ENCODE measurements around the gene ANAPC13.

The ANAPC13 gene

GRCh38 chr3:134447351-134447750 lies 38.4 kb downstream of the ANAPC13 start:
- no peak for DNase-seq

- no peak for DNase-seq
Measured at GRCh38 chr3:134446800-134447199, 39.0 kb downstream of the ANAPC13 start.

GRCh38 chr3:134445636-134446035 lies 40.1 kb downstream of the ANAPC13 start:
- DNase-seq, result no peak

- no peak for DNase-seq
Measured at GRCh38 chr3:134445095-134445494, 40.7 kb downstream of the ANAPC13 start.

GRCh38 chr3:134441821-134442220 lies 44.0 kb downstream of the ANAPC13 start:
- DNase-seq, result no peak

- DNase-seq, result no peak
Measured at GRCh38 chr3:134441321-134441720, 44.5 kb downstream of the ANAPC13 start.

GRCh38 chr3:134437211-134437752 lies 48.5 kb downstream of the ANAPC13 start:
- DNase-seq, result no peak

- no peak for DNase-seq
Measured at GRCh38 chr3:134432236-134432635, 53.5 kb downstream of the ANAPC13 start.

- DNase-seq, result no peak
Measured at GRCh38 chr3:134430950-134431445, 54.8 kb downstream of the ANAPC13 start.

GRCh38 chr3:134430174-134430573 lies 55.6 kb downstream of the ANAPC13 start:
- no peak for DNase-seq

GRCh38 chr3:134428401-134428800 lies 57.4 kb downstream of the ANAPC13 start:
- DNase-seq, result no peak

All from NCI-H1417 treated with DMSO at 0.1 percent for 48 hours (cell line).